NCI-H524 (cell line): ENCODE data around the gene NR5A2.

Experiments
- DNase-seq, 2 experiments: peaks; one replicate each; lab custom pipeline; 2025; lab: John Stamatoyannopoulos, UW

The NR5A2 gene

DNA sequence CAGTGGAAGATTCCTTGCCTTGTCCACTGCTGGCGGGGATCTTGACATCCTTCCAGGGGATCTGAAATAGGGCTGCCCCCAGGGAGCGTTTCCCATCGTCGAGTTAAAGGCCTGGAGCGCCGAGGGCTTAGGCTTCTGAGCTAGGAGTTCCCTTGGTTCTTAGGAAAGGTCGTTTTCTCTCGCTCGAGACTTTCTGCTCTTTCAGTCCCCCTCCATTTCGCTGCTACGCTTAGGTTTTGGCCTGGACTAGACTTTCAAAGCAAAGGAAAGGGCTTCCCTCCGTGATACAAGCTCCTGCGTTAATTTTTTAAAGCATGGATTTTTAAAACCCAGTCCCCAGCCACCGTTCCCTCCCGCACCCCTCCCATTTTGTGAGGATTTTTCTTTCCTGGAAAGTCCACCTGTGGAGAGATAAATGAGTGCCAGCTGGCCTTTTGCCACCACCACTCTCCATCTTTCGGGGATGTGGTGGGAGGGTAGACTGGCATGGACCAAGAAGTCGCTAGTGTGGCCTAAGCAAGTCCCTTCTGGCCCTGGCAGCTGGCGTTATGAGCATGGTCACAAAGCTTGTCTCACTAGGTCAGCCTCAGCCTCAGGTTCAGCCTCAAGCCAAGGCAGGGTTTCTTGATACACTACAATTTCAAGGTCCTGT lies 9.2 kb downstream of the NR5A2 start:
- DNase-seq = no peak

DNA sequence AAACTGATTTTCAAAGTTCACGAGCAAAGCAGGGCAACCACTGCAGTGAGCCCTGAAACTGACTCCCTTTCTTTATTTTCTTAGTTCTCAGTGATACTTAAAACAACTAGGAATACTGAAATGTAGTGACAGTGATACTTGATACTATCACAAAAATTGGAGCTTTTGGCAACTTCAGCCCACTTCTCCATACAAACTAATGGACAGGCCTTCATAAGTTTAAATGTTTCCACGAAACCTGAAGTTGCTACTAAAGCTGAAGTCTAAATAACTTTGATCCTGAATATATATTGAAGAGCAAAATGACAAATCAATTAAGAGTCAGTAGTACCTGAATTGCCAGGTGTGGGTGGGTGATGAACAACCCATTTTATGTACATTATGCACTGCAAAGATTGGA lies 10.0 kb downstream of the NR5A2 start:
- no peak for DNase-seq

DNA sequence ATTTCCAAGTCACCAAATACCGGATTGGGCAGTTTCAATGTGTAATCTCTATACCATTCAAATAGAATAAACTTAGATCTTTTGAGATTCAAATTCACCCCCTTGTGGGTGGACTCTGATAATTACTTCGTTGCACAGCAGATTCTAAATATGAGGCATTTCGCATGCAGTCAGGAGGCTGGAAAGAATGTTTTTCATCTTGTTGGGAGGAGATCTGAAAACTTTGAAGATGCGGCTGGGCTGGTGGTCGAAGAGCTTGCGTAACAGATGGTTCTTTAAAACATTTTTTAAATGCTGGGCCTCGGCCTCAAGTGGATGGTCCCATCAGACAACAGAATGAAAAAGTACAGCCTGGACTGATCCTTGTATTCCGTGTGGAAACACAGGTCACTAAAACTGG lies 10.4 kb downstream of the NR5A2 start:
- DNase-seq = no peak

DNA sequence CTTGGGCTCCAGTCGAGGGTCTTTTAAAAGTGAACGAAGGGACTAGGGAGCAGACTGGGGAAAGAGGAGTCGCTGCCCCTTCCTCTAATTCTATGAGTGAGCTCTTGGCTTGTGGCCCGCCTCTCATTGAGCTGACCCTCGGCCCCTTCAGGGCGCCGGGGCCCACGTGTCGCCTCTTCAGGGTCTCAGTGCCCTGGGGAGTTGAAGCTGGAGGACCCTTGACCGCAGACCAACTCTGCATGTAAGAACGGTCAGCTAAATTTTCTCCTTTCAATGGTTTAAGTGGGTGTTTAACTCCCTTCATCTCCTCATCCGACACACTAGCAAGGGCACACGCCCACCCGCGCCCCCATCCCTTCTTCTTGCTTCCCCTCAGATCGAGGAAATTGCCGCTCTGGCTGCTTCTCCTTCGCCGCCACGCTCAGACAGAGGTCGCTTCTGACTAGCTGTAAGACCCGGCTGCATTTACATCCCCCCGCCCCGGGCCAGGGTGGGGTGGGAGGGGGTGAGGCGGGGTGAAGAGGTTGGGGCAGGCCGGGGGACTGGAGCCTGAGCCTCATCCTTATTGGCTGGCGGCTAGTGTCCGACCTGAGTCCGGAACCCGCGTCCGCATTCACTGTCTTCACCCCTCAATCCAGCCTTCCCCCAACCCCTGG lies 10.9 kb downstream of the NR5A2 start:
- DNase-seq = no peak

GRCh38 chr1:200038981-200039848 lies 11.7 kb downstream of the NR5A2 start:
- DNase-seq = peak in 1 of 2 experiments; percentile 31

- no peak for DNase-seq
Measured at GRCh38 chr1:200039849-200040474, 12.5 kb downstream of the NR5A2 start.

DNA sequence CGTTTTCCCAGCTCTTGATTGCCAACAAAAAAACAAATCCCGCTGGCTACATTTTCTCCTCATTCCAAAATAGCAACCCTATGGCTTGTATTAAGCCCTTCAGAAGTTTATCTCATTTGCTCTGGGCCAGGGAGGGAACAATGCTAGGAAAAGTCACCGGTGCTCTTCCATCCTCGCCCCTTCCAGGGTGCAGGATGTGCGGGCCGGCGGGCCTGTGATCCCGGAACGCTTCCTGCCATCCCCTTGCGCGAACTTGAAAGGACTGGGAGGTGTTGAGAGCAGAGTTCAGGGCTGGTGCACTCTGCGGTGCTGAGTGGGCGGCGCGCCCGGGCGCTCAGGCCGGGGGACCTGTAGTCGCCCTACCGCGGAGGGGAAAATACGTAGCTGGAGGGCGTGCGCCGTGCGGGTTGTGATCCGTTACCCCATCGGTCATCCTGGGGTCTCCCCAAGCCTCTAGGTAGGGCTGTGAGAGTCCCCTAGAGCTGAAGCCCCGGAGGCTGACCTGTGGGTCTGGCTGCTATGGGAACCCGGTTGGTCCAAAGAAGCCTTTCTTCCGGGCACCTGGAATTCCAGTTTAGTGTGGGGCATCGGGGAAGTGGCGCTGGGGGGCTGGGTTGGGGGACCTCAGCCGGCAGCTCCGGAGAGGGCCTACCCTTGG lies 13.1 kb downstream of the NR5A2 start:
- DNase-seq = no peak

DNA sequence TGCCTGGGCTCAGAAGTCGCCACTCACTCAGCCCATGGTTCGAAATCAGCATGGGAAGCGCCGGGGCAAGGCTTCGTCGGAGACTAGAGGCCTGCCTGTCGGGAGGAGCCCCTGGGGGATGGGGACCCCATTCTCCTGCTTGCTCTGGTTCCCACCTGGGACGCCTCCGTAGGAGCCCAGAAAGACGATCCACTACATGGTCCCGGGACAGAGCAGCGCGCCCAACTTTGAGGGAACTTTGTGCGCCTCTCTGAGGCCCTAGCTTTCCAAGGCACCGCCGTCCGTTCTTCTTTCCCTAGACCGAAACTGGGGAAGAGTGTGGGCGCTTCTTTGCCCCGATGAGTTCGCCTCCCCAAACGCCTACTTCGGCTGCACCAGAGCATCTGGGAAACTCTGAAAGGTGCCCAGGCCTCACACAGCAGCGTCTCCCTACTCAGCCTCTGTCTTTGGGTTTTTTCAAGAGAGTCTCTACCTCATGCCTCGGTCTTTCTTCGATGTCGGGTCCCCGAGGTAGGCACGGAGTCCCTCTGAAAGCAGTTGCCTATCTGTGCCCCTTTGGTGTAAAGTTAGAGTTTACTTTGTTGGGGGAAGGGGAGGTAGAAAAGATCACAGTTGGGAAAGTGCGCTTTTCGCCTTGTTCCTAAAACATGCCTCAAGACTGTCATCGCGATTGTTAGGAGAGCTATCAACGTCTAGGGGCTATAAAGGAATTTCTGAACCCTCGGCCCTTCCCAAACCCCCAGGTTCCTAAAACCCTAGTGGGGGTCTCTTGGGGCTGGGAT lies 14.0 kb downstream of the NR5A2 start:
- no peak for DNase-seq

GRCh38 chr1:200042119-200042551 lies 14.6 kb downstream of the NR5A2 start:
- DNase-seq = no peak

GRCh38 chr1:200042552-200043335 lies 15.2 kb downstream of the NR5A2 start:
- peak in 1 of 2 experiments; percentile 38 for DNase-seq

GRCh38 chr1:200043336-200043668 lies 15.8 kb downstream of the NR5A2 start:
- no peak for DNase-seq

- DNase-seq = no peak
Measured at GRCh38 chr1:200046115-200046514, 18.6 kb downstream of the NR5A2 start.

- DNase-seq = peak in 1 of 2 experiments; percentile 22
Measured at GRCh38 chr1:200048244-200048643, 20.7 kb downstream of the NR5A2 start.

DNA sequence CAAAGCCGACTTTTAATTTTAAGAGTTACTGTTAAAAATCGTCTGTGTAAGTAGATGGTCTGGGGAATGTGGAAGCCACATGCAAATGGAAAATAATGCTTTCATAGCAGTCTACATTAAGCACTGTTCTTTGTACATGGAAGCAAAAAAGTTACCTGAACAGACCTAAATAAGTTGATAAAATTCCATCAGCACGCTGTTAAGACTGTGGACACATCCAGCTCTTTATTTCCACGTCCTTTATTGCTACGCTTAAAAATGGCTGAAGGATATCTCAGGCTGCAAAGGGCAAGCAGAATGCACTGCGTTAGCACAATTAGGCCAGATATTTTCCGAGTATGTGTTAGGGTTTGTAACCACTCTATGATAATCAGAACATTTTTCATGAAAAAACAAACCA lies 22.3 kb downstream of the NR5A2 start:
- no peak for DNase-seq

GRCh38 chr1:200051620-200052019 lies 24.1 kb downstream of the NR5A2 start:
- DNase-seq = no peak

- DNase-seq = no peak
Measured at GRCh38 chr1:200053091-200053490, 25.6 kb downstream of the NR5A2 start.

- no peak for DNase-seq
Measured at GRCh38 chr1:200053646-200054045, 26.1 kb downstream of the NR5A2 start.

DNA sequence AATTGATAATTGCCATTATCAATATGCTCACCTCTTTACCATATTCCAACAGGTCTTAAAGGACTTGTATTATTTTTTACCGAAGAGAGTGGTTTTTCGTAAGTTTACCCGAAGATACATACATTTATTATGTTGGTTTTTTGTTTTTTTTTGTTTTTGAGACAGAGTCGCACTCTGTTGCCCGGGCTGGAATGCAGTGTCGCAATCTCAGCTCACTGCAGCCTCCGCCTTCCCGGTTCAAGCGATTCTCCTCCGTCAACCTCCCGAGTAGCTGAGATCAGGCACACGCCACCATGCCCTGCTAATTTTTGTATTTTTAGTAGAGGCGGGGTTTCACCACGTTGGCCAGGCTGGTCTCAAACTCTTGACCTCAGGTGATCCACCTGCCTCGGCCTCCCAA lies 30.8 kb downstream of the NR5A2 start:
- no peak for DNase-seq

GRCh38 chr1:200062143-200062542 lies 34.6 kb downstream of the NR5A2 start:
- no peak for DNase-seq

DNA sequence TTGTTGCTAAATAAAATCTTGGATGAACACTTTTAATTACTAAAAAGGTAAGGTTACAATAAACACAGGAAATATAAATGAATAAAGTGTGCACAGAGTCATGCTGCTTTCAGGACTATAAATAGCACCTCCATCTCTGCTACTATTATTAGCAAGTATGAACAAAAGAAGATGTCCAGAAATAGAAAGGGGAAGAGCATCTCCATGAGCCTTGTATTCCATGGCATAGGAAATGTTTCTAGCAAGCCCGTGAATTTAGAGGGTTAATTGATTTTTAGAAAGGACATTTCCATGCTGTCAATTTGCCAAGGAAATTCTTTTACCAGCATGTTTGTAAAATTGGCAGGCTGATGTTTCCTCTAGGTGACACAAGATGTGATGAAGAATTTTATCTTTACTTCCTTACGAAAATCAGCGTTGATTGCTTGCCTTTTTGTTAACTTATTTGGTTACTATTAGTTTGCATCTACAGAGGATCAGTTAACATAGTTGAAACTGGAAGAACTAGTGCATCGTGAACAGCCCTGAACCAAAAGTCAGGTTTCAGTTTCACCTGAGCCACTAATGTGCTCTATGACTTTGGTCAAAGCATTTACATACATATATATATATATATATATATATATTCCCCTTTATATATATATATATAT lies 45.3 kb downstream of the NR5A2 start:
- no peak for DNase-seq
